ENCODE data around the gene WWTR1.

WWTR1 gene

GRCh38 chr3:149490260-149490971 lies 167.4 kb downstream of the WWTR1 start:
- DNase-seq = no peak

DNA sequence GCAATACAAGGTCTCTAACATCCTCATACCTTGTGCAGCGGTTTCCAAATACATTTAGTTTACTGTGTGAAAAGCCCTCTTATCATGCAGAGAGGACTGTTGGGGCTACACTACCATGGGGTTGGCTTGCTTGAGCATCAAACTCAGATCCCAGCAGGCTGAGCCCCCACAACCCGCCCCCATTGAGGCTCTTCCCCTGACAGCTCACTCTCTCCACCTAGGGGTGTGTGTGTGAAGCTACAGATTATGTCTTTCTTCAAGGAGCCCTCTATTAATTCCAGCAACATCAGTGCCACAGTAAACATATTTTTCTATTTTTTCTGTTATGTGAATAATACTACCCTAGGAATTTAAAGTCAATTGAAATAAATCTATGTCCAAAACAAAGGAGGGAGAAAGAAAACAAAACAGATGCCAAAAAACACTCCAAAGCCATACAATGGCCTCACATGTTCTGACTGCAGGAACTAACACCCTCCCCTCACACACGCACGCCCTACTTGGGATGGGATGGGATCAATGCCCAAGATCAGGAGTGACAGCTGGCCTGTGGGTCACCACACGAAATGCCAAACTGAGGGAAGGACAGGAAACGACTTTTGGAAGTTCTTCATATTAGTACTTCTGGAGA lies 168.7 kb downstream of the WWTR1 start:
- no peak for DNase-seq

- no peak for DNase-seq
Measured at GRCh38 chr3:149487598-149488197, 170.1 kb downstream of the WWTR1 start.

DNA sequence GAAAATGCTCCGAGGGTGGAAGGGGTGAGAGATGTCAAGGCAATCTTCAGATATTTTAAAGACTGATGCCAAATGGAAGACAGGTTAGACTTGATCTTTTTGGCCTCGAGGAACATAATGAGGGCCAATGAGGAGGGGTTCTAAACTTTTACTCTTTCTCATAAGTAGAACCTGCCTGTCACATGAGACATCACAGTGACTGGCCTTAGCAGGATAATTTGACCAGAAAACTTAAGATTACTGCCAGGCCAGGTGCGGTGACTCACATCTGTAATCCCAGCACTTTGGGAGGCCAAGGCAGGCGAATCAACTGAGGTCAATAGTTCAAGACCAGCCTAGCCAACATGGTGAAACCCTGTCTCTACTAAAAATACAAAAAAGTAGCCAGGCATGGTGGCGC lies 171.1 kb downstream of the WWTR1 start:
- no peak for DNase-seq

DNA sequence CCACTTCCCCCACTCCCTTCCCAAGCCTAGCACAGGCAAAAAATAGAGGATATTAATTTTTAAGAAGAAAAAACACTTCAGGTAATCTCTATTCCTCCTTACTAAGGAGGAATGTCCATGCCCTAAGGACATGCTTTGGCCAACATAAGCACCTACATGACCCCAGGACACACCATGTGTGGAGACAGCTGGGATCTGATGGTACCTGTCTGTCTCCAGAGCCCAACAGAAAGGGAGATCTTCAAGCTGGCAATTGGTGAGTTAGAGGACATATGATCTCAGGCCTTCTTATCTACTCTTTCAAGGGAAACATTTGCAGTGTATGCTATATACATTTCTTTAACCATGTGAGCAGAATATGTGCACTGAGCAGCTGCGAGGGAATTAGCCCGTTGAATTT lies 176.3 kb downstream of the WWTR1 start:
- DNase-seq = no peak

DNA sequence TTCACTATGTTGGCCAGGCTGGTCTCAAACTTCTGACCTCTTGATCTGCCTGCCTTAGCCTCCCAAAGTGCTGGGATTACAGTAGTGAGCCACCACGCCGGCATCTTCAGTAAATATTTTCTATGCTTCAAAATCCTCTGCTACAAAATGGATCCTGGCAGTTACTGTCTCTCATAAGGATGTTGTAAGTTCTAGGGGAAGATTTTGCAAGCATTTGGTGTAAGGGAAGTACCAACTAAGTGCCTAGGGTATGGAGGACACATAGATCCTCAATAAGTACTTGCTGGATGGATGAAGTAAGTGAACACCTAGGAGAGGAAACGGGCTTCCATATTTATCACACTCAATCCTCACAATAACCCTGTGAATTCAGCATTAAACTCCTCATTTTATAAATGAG lies 176.8 kb downstream of the WWTR1 start:
- no peak for DNase-seq

- no peak for DNase-seq
Measured at GRCh38 chr3:149480326-149481017, 177.4 kb downstream of the WWTR1 start.

DNA sequence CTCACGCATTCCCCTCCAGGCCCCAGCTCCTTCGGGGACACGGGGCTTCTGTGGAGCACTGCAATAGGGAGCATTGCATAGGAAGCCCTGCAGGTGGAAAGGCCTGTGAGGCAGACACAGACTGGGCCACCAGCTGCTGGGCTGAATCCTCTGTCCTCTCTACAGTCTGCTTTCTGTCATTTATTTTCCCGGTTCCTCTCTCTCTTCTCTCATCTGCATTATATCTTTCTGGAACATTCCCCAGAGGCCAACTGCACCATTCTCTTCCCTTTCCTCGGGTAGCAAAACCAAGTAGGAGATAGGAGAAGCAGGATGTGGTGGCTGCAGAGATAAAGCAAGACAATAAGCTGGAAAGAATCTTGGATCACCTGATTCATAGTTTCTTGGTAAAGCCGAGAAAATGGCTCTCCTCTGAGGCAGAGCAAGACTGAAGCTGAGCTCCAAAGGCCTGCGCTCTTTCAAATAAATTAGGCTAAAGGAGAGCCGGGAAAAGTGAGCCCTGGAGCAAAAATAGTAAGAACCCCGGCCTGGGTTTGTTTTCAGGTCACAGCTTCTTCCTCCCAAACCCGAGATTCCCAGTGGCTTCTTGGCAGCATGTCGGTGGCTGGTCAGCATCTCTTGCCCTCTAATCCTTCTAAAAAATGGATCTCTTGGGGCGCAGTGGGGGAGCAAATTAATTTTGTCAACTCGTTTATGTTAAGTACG lies 178.1 kb downstream of the WWTR1 start:
- no peak for DNase-seq

DNA sequence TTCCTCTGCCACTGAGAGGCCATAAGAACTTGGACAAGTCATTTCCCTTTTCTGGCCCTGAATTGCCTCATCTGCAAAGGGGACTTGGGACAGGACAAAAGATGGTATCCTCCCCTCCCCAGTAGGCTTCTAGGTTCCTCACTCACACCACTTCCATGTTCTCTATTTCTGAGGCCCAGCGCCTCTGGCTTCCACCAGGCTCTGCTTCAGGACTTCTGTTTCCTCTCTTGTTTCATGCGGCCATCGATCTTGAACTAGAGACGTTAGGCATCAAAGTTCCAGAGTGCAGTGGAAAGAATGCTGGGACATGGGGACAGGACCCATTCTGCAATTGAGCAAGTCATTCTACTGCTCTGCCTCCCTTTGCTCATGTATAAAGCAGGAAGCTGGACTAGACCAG lies 181.6 kb downstream of the WWTR1 start:
- DNase-seq = no peak

GRCh38 chr3:149475451-149476060 lies 182.3 kb downstream of the WWTR1 start:
- no peak for DNase-seq

DNA sequence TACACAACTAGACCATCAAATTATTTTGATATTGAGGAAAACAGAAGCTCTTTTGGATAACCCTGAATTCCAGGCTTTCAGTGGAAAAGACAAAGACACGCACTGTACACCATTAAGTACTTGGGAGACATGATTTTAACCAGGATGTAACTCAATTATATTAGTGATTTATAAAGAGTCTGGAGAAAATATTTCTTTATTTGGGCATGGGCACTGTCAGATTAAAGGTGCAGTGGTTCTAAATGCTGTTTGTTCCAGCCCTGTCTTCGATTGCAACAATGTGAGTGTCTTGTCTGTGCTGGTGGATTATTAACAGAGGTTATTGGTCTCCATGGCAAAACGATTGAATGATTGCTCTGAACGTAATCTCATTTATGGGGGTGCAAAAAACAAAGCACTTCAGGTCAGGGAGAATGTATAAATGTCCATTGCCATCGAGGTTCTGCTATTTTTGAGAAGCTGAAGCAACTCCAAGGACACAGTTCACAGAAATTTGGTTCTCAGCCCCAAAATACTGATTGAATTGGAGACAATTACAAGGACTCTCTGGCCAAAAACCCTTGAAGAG lies 183.5 kb downstream of the WWTR1 start, which contains the start of gene TM4SF4:
TSS of gene TM4SF4 (plus strand) at position 448 of the 568 bp plus-strand sequence. CDS start 181 bp downstream, outside the sequence.
- DNase-seq = no peak

- DNase-seq = no peak
Measured at GRCh38 chr3:149473357-149474249, 184.2 kb downstream of the WWTR1 start.

- DNase-seq = no peak
Measured at GRCh38 chr3:149472030-149472797, 185.6 kb downstream of the WWTR1 start.

DNA sequence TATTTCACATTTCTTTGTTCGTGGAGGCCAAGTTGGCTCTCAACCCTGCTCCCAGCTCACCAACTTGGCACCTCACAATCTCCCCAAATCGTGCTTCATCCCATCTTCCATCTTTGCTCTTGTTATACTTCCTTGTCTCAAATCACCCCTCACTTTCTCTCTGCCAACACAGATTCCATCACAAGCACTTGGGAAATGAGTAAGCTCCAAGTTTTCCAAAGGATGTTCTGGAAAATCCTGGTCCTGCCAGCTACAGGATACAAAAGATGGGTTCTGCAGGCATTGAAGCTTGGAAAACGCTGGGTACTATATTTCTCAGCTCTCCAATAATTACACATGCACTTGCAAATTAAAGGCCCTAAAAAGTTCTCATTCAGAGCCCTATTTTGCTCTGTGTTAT lies 187.4 kb downstream of the WWTR1 start:
- DNase-seq = no peak

- no peak for DNase-seq
Measured at GRCh38 chr3:149468504-149469212, 189.2 kb downstream of the WWTR1 start.
